ENCODE results near the gene BTAF1. TPM values are rescaled to one million over a fixed set of nuclear protein-coding genes. Genes with fewer than 3 reads are reported as not detected.
"Not testable (repeated sequence)": the region's sequence is repeated elsewhere in the genome, so short reads cannot be mapped to it uniquely, and the experiment has no call there.

BTAF1 gene
- total and polyA plus RNA-seq, 2 experiments from 2014 or later: 30.4 to 55.7 TPM

DNA sequence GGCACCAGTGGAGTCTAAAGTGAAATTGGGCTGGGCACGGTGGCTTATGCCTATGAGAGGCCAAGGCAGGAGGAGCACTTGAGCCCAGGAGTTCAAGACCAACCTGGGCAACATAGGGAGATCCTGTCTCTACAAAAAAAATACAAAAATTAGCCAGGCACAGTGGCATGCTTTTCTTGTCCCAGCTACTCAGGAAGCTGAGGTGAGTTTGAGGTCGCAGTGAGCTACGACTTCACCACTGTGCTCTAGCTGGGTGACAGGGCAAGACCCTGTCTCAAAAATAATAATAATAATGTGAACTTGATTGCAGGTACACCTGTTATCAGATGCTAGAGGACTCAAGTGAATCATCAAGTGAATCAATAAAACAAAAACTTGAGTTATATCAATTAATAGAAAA lies 108.0 kb downstream of the BTAF1 start (continued):
- TF ChIP-seq ZNF331 (CRISPR knock-in tag; IDR thresholded peaks at IDR 0.05; ENCODE audit: low read depth): no peak
- TF ChIP-seq, protein P1, sequence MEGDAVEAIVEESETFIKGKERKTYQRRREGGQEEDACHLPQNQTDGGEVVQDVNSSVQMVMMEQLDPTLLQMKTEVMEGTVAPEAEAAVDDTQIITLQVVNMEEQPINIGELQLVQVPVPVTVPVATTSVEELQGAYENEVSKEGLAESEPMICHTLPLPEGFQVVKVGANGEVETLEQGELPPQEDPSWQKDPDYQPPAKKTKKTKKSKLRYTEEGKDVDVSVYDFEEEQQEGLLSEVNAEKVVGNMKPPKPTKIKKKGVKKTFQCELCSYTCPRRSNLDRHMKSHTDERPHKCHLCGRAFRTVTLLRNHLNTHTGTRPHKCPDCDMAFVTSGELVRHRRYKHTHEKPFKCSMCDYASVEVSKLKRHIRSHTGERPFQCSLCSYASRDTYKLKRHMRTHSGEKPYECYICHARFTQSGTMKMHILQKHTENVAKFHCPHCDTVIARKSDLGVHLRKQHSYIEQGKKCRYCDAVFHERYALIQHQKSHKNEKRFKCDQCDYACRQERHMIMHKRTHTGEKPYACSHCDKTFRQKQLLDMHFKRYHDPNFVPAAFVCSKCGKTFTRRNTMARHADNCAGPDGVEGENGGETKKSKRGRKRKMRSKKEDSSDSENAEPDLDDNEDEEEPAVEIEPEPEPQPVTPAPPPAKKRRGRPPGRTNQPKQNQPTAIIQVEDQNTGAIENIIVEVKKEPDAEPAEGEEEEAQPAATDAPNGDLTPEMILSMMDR (conservative IDR thresholded peaks at IDR 0.05; ENCODE audit: low read depth in 2 of 2): no peak

DNA sequence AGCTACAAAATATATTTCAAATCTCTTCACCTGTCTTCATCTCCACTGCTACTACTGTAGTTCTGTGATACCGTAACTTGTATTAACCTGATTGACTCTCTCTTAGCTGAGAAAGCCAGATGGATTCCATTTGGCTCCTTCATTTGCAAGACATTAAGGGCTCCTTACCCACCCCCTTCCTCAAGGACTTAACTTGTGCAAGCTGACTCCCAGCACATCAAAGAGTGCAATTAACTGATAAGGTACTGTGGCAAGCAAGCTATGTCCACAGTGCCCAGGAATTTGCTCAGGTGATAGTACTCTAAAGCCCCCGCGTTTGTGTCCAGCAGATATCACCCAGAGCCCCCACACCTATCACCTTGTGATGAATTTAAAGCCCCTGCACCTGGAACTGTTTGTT lies 109.5 kb downstream of the BTAF1 start:
- not testable (repeated sequence) for H3K36me3 ChIP-seq (ENCODE audit: insufficient read depth); H3K9me2 ChIP-seq (ENCODE audit: insufficient read depth); H3K27me3 ChIP-seq (ENCODE audit: insufficient read depth); H3K9me3 Mint-ChIP-seq; H3K27ac ChIP-seq (ENCODE audit: low read depth); H3K79me2 ChIP-seq (replicated peaks; ENCODE audit: insufficient read depth); H3F3A ChIP-seq (replicated peaks; ENCODE audit: low read depth); H2AFZ ChIP-seq; H4K20me1 ChIP-seq (replicated peaks; ENCODE audit: insufficient read depth); H3K27me3 Mint-ChIP-seq (ENCODE audit: insufficient read depth, low read depth, poor library complexity)
- ATAC-seq (peak; percentile 78), DNase-seq (ENCODE audit: low spot score) (peak; percentile 70)
- Histone ChIP-seq H3K4me2 (peak overlapping the region; percentile 29), H3K4me1 (ENCODE audit: insufficient read depth) (peaks cover 22% of the 10 kb centered on the region), H3K4me3 (0 out of 2 replicates have a peak overlapping the region, but pooled peaks have one; percentile 1)
- Mint-ChIP-seq H3K4me3 (peak overlapping the region; percentile 45), H3K27ac (peak overlapping the region; percentile 3; the same call in 1 of the 2 replicates), H3K36me3 (ENCODE audit: low read depth) (peaks cover 19% of the 10 kb centered on the region), H3K4me1 (peaks cover 27% of the 10 kb centered on the region)
- TF ChIP-seq NANOG (IDR thresholded peaks at IDR 0.05; ENCODE audit: borderline replicate concordance): peak; percentile 55; the same call in 1 of the 2 replicates

DNA sequence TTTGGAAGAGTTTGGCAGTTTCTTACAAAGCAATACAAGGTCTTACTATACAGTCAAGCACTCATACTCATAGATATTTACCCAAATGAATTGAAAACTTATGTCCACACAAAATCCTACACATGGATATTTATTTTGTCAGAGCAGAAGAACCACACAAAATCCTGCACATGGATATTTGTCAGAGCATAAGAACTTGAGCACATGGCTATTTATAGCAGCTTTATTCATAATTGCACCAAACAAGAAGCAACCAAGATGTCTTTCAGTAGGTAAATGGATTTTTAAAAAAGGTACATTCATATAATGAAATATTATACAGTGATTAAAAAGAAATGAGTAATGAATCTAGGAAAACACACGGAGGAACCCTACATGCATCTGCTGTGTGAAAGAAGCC lies 115.4 kb downstream of the BTAF1 start:
- no peak overlapping the region for H3K4me2 ChIP-seq
- H3F3A ChIP-seq (replicated peaks; ENCODE audit: low read depth): no peaks in the 10 kb centered on the region
- H2AFZ ChIP-seq: no peak overlapping the region
- H3K36me3 Mint-ChIP-seq (ENCODE audit: low read depth): peaks cover 4% of the 10 kb centered on the region
- no peaks in the 10 kb centered on the region for H3K36me3 ChIP-seq (ENCODE audit: insufficient read depth)
- H4K20me1 ChIP-seq (replicated peaks; ENCODE audit: insufficient read depth): no peaks in the 10 kb centered on the region
- H3K4me1 Mint-ChIP-seq: peaks cover 26% of the 10 kb centered on the region
- H3K4me3 Mint-ChIP-seq: no peak overlapping the region
- no peaks in the 10 kb centered on the region for H3K27me3 ChIP-seq (ENCODE audit: insufficient read depth)
- no peak overlapping the region for H3K27ac ChIP-seq (ENCODE audit: low read depth)
- no peak overlapping the region for H3K4me3 ChIP-seq
- DNase-seq (ENCODE audit: low spot score) (no peak), ATAC-seq (no peak)
- no peaks in the 10 kb centered on the region for H3K9me2 ChIP-seq (ENCODE audit: insufficient read depth)
- no peaks in the 10 kb centered on the region for H3K9me3 Mint-ChIP-seq
- no peak overlapping the region for H3K27ac Mint-ChIP-seq
- H3K79me2 ChIP-seq (replicated peaks; ENCODE audit: insufficient read depth): no peaks in the 10 kb centered on the region
- peaks cover 15% of the 10 kb centered on the region for H3K4me1 ChIP-seq (ENCODE audit: insufficient read depth)
- H3K27me3 Mint-ChIP-seq (ENCODE audit: insufficient read depth, low read depth, poor library complexity): peaks cover 6% of the 10 kb centered on the region
- TF ChIP-seq NANOG (IDR thresholded peaks at IDR 0.05; ENCODE audit: borderline replicate concordance): no peak
- TF ChIP-seq EZH2phosphoT487 (IDR thresholded peaks at IDR 0.05; ENCODE audit: unreplicated experiment): no peak
- no peak for TF ChIP-seq EZH2 (IDR thresholded peaks at IDR 0.05; ENCODE audit: low read depth, unreplicated experiment)
- TF ChIP-seq, protein P2, sequence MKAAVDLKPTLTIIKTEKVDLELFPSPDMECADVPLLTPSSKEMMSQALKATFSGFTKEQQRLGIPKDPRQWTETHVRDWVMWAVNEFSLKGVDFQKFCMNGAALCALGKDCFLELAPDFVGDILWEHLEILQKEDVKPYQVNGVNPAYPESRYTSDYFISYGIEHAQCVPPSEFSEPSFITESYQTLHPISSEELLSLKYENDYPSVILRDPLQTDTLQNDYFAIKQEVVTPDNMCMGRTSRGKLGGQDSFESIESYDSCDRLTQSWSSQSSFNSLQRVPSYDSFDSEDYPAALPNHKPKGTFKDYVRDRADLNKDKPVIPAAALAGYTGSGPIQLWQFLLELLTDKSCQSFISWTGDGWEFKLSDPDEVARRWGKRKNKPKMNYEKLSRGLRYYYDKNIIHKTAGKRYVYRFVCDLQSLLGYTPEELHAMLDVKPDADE (IDR thresholded peaks at IDR 0.05): no peak
- TF ChIP-seq, protein P3, sequence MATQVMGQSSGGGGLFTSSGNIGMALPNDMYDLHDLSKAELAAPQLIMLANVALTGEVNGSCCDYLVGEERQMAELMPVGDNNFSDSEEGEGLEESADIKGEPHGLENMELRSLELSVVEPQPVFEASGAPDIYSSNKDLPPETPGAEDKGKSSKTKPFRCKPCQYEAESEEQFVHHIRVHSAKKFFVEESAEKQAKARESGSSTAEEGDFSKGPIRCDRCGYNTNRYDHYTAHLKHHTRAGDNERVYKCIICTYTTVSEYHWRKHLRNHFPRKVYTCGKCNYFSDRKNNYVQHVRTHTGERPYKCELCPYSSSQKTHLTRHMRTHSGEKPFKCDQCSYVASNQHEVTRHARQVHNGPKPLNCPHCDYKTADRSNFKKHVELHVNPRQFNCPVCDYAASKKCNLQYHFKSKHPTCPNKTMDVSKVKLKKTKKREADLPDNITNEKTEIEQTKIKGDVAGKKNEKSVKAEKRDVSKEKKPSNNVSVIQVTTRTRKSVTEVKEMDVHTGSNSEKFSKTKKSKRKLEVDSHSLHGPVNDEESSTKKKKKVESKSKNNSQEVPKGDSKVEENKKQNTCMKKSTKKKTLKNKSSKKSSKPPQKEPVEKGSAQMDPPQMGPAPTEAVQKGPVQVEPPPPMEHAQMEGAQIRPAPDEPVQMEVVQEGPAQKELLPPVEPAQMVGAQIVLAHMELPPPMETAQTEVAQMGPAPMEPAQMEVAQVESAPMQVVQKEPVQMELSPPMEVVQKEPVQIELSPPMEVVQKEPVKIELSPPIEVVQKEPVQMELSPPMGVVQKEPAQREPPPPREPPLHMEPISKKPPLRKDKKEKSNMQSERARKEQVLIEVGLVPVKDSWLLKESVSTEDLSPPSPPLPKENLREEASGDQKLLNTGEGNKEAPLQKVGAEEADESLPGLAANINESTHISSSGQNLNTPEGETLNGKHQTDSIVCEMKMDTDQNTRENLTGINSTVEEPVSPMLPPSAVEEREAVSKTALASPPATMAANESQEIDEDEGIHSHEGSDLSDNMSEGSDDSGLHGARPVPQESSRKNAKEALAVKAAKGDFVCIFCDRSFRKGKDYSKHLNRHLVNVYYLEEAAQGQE (IDR thresholded peaks at IDR 0.05; ENCODE audit: unreplicated experiment): no peak

Measured in GM23338 (cell line).